HG02981 (cell line): ENCODE data around the gene SNRPA.
"Not testable (repeated sequence)": the region's sequence is repeated elsewhere in the genome, so short reads cannot be mapped to it uniquely, and the experiment has no call there.

Source experiments
- ATAC-seq: cut with Tn5 transposase; IDR thresholded peaks from one replicate; pipeline ENCODE4 v1.9.1; 2021; ENCODE audit warnings: mild to moderate bottlenecking, moderate library complexity; ENCODE audit not compliant: unreplicated experiment

Gene SNRPA

DNA sequence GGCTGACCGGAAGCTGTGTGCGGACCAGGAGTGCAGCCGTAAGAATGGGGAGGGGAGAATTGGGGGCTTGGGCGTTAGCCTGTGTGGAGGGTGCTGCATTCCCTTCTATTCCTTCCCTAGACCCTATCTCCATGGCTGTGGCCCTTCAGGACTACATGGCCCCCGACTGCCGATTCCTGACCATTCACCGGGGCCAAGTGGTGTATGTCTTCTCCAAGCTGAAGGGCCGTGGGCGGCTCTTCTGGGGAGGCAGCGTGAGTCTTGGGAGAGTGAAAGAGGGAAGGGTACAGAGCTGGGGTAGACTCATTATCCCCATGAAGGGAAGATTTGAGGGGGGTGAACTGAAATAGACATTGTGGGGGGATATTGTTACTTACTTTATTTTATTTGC is 24.6 kb downstream of the SNRPA start:
- no peak for ATAC-seq

- no peak for ATAC-seq
These were observed 25.4 kb downstream of the SNRPA start for GRCh38 chr19:40776364-40776763.

DNA sequence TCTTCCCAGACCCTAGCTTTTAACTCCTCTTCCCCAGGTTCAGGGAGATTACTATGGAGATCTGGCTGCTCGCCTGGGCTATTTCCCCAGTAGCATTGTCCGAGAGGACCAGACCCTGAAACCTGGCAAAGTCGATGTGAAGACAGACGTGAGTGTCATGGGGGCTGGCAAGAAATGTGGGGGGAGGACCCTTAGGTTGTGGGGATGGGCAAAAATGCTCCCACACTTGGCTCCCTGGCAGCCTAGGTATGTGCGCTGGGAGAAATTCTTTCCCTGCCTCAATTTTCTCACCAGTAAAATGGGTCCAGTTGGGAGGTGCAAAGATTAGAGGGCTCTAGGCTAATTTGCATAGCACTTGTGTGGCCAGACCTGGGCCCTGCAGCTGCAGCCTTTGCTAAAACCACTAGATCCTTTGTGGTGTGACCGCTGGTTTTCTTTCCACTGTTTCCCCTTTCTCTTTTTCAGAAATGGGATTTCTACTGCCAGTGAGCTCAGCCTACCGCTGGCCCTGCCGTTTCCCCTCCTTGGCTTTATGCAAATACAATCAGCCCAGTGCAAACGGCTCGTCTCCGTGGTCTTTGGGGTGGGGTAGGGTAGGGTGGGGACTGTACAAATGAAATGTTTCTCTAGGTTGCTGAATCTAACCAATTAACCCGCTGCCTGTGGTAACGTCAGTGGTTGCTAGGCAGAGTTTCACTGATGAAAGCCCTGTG is 26.1 kb downstream of the SNRPA start:
- peak; percentile 61 for ATAC-seq

GRCh38 chr19:40777645-40777936 is 26.6 kb downstream of the SNRPA start:
- ATAC-seq: no peak

DNA sequence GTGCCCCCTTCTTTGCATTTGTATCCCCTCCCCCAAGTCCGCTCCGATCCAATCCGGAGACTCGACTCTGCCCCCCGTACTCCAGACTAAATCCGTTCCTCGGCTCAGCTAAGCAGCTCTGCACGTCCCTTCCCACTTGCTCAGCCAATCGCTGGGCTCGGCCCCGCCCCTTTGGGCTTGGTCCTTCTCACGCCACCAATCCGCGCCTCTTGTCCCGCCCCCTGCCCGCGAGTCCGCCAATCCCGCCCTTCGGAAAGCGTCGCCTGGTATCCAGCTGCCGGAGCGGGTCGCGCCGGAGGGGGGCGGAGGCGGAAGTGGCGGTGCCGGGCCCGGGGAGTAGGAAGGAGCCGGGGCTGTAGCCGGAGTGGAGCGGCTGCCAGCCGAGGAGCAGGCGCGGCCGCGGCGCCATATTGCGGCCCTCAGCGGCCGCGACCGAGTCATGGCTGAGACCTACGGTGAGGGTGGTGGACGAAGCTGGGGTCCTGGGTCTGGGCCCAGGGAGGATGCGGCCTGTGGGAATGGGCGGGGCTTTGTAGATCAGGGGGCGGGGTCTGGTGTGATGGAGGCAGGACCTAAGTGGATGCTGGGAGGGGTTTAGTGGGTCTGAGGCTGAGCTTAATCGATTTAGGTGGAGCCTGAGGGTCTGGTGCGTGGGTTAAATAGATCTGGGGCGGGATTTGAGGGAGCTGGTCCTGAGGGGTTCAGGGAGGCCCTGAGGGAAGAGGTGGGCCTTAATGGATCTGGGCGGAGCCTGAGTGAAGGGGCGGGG is 27.1 kb downstream of the SNRPA start, which contains the start of gene RAB4B:
Gene RAB4B, plus strand, starts transcription at position 311 of the 769 bp plus-strand sequence. Its CDS starts 129 bp downstream, at position 440.
- peak; percentile 60 for ATAC-seq

GRCh38 chr19:40778706-40779284 is 27.8 kb downstream of the SNRPA start:
- ATAC-seq: no peak

DNA sequence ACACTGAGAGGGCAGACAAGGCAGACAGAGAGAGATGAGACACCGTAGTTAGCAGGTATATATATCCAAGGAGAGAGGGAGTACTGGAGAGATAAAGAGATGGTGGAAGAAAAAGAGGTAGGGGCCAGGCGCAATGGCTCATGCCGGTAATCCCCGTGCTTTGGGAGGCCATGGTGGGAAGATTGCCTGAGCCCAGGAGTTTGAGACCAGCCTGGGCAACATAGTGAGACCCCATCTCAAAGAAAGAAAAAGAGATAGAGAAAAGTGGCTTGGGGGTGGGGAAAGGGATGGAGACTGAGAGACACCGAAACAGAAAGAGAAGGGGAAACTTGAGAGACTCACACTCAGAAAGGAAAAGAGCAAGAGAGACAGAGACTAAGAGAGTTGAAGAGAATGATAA is 29.6 kb downstream of the SNRPA start:
- ATAC-seq: no peak

GRCh38 chr19:40781140-40781539 is 30.1 kb downstream of the SNRPA start:
- ATAC-seq: no peak

GRCh38 chr19:40783711-40784110 is 32.7 kb downstream of the SNRPA start:
- ATAC-seq: no peak

- not testable (repeated sequence) for ATAC-seq
These were observed 33.1 kb downstream of the SNRPA start for GRCh38 chr19:40784146-40784545.

DNA sequence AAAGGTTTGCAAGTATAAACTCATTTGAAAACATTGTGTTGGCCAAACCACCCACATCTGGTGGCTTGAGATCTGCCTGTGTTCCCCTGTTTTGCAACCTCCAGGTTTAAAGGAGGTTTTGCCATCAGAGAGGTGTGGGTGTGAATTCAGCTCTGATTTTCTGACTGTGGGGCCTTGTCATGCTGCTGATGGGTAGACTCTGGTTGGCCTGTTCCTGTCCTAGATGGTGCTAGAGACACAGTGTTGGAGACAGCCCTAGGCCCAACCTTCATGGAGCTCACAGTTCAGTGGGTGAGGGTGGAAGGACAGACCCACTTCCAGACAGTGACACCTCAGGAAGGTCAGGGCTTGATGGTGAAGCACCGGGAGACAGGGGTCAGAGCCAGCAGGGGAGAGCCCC is 34.5 kb downstream of the SNRPA start:
- ATAC-seq: no peak

- no peak for ATAC-seq
These were observed 35.3 kb downstream of the SNRPA start for GRCh38 chr19:40786060-40787037.

- ATAC-seq: no peak
These were observed 40.3 kb downstream of the SNRPA start for GRCh38 chr19:40791349-40791748.

- ATAC-seq: no peak
These were observed 41.0 kb downstream of the SNRPA start for GRCh38 chr19:40791996-40792395.

GRCh38 chr19:40797166-40797962 is 46.4 kb downstream of the SNRPA start:
- ATAC-seq: no peak

DNA sequence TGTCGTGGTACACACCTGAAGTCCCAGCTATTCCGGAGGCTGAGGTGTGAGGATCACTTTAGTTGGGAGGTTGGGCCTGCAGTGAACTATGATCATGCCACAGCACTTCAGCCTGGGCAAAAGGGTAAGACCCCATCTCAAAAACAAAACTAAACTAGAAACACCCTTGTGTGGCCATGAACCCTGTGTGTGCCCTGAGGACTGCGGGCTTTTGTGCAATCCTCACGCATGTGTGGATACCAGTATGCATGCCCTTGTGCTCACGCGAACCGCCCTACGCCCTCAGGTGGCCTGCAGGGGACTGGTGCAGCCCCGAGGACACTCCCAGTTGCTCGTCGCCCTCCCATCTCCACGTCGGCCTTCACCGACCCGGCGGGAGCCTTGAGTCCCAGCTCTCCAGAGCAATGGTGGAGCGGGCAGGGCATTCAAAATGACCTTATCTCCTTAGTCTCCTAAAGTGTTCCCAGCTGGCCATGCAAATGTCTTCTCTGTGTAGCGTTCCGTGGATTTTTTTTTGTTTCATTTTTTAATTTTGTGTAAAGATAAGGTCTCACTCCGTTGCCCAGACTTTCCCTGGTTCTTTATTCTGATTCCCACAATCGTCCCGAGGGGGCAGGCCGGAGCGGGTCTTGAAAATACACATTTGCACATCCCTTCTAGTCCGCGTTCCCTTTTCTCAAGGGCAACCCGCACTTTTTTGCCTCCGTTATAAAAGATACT is 47.1 kb downstream of the SNRPA start:
- ATAC-seq: no peak

GRCh38 chr19:40798683-40799557 is 47.9 kb downstream of the SNRPA start, which contains the start of gene EGLN2:
Gene EGLN2, plus strand, starts transcription at chr19:40799191. Its CDS starts 1,382 bp downstream, at chr19:40800573.
- peak; percentile 78 for ATAC-seq

DNA sequence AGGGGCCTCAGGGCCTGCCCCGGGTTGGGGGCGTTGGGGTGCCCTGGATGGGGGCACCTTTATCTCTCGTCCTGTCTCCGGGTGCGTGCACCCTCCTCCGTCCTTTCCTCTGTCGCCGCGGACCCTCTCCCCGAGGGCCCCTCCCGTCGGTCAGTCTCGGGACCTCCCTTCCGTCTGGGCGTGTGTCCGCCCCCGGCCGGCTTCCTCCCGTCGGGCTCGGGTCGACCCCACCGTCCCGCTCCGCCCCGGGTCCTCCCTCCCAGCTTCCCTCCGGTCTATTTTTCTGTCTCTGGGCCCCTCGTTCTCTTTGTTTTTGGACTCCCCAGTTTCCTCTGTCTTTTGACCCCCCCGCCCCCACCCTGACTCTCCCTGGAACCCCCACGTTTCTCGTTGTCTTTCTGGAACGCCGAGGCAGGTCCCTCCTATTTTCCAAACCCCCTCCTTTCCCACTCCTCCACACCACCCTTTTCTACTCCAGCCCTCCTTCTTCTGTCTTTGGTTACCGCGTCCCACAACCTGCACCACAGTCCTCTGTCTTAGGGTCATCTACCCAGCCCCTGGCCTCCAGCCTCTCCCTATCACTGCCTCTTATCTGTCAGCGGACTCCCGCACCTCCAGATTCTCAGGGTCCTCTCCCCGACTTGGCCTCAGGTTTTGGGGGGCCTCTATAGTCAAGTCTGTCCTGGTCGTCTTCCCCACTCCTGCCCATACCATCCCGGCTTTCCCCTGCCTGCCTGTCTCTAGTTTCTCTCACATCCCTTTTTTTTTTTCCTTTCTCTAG is 48.7 kb downstream of the SNRPA start:
- ATAC-seq: no peak
